GM18505 (cell line): ENCODE data around the gene PCK2.

ENCODE experiments used
- ATAC-seq: cut with Tn5 transposase; IDR thresholded peaks from one replicate; pipeline ENCODE4 v1.9.1; 2021; ENCODE audit not compliant: unreplicated experiment
- POLR2A ChIP-seq: IDR thresholded peaks from 4 replicates; pipeline ENCODE4 v1.6.1; 2011; ENCODE audit warnings: borderline replicate concordance; ENCODE audit not compliant: insufficient read depth, insufficient read length; ENCODE audit errors: extremely low read depth

Gene PCK2

GRCh38 chr14:24067133-24068082, 26.7 kb upstream of the PCK2 start:
- ATAC-seq = no peak
- TF ChIP-seq POLR2A = no peak

DNA sequence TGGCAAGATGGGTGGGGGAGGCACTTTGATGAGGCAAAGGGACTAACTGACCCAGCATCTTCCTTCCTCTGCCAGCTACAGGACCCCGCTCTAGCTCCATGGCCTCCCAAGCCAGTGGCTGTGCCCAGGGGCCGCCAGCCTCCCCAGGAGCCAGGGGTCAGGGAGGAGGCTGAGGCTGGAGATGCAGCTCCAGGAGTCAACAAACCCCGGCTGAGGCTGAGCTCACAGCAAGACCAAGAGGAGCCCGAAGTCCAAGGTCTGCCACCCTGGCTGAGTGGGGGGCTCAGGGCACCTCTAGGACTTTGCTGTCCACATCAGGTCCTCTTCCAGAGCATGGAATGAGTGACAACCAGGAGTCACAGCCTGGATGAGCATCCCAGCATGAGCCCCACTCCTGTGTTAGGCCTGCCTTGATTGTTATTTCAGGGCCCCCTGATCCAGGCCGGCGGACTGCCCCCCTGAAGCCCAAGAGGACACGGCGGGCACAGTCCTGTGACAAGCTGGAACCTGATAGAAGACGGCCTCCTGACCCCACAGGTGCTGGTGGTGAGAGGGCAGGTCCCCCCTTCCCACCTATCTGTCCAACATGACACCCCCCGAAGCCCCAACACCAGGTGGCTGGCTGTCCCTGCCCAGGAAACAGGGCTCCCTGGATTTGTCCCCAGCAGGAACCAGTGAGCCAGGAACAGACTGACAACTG, 25.2 kb upstream of the PCK2 start:
- TF ChIP-seq POLR2A = no peak
- ATAC-seq = no peak

DNA sequence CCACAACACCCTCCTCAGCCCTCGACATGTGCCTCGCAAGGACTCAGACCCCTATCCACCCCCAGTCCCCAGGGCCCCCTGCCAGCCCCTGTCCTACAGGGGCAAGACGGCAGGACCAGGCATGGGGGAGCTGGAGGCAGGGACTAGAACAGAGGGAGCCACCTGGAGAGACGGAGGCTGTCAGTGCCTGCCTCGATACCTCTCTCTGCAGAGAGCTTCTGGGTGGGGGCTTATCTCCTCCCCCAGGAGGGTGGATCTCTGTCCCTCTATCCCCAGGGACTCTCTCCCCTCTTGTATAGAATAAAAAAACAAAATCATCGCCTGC, 24.7 kb upstream of the PCK2 start:
- ATAC-seq = no peak
- no peak for TF ChIP-seq POLR2A

DNA sequence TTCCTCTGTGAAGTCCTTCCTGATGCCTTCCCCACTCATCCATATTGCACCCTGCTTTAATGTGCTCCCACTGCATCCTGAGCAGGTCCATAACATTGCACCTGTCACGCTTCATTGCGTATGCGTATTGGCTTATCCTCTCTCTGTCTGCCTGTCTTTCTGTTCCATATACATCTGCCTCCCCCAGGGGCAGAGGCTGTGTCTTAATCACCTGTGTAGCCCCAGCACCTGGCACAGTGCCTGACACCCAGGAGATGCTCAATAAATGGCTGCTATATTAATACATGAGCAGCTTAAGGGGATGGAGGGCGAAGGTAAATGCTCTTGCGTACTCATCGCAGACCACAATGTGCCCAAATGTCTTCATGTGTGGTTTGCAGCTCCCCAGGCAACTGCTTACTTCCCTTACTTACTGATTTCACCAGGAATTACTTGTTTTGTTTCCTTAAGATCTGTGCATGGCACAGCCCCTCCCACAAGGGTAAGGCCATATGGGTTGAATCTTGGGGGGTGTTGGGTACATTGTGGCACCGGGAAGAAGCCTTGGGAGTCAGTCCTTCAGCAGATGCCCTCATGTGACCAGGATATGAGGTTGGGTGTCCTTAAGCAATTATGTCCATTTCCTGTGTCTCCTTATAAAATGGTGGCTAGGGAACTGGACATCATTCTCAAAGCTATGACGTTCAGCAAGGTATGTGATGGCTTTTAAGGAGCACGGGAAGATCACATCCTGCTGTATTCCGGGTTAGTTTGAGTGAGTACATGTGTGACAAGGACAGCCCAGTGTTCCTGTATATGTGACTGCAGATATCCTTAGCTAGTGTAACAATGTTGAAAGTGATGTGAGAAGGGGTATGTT, 23.6 kb upstream of the PCK2 start:
- ATAC-seq = no peak
- TF ChIP-seq POLR2A = no peak

- TF ChIP-seq POLR2A = no peak
- no peak for ATAC-seq
These were observed 22.9 kb upstream of the PCK2 start, which contains the start of gene CPNE6 for GRCh38 chr14:24071144-24071697. TSS of gene CPNE6 (plus strand) at chr14:24071562. CDS start at chr14:24072937, 1,375 bp downstream.

GRCh38 chr14:24071836-24072430, 22.2 kb upstream of the PCK2 start:
- no peak for ATAC-seq
- no peak for TF ChIP-seq POLR2A

DNA sequence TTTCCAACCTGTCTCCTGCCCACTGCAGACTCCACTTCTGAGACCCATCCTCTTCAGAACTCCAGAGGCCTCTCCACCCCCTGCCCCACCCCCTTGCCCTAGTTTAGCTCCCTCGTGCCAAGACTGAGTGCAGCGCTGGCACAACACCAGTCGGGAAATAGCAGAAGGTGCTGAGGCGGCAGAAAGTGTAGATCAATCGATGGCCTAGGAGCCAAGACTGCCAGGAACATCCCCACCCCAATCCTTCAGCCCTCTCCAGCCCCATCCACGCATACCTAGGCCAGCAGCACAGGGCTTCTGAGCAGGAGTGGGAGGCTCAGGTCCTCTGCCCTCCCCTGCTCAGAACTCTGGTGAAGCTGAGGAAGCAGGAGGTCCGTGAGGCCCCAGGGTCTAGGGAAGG, 21.7 kb upstream of the PCK2 start:
- no peak for TF ChIP-seq POLR2A
- no peak for ATAC-seq

GRCh38 chr14:24072881-24073877, 20.9 kb upstream of the PCK2 start:
- no peak for ATAC-seq
- TF ChIP-seq POLR2A = no peak

- no peak for TF ChIP-seq POLR2A
- no peak for ATAC-seq
These were observed 19.3 kb upstream of the PCK2 start for GRCh38 chr14:24074625-24075484.

DNA sequence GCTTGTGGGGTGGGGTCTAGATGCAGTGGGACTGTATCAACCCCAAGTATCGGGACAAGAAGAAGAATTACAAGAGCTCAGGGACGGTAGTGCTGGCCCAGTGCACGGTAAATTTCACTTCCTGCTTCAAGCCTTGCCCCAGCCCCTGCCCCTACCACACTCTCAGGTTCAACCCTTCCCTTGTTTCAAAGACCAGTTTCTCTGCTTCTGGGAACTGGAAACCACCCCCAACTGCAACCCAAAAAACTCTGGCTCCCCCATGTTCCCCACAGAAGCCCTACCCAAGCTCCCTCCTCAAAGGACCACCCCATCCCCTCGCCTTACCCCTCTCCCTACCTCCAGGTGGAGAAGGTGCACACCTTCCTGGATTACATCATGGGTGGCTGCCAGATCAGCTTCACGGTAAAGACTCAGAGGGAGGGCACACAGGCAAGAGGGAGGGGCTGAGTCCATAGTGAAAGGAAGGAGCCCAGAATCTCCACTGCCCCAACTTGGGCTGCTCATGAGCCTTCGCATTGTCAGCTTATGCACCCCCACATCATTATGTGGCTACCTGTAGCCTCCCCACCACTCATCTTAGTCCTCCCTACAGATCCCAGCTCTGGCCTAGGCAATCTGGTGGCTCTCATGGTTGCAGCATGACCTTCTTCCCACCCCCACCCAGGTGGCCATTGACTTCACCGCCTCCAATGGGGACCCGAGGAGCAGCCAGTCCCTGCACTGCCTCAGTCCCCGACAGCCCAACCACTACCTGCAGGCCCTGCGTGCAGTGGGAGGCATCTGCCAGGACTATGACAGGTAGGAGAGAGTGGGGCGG, 18.4 kb upstream of the PCK2 start:
- no peak for ATAC-seq
- no peak for TF ChIP-seq POLR2A
